HepG2 (cell line): ENCODE data around the gene ATXN1L. TPM values are rescaled to one million over a fixed set of nuclear protein-coding genes. Genes with fewer than 3 reads are reported as not detected.
A peak's percentile ranks its signal among the peaks of the same experiment; 100 is the strongest.

Source experiments
- HES4 ChIP-seq: sonication (generic); formaldehyde crosslinking; IDR thresholded peaks from 2 replicates; pipeline ENCODE4 v1.9.0; 2021; ENCODE audit warnings: mild to moderate bottlenecking, missing genetic modification reagents, borderline replicate concordance
- JUN ChIP-seq: sonication (generic); formaldehyde crosslinking; IDR thresholded peaks from 2 replicates; pipeline ENCODE4 v1.4.0; 2020; ENCODE audit warnings: mild to moderate bottlenecking, missing genetic modification reagents
- MTA1 ChIP-seq: sonication (generic); formaldehyde crosslinking; IDR thresholded peaks from 2 replicates; pipeline ENCODE4 v1.4.0; 2020; ENCODE audit warnings: missing genetic modification reagents, mild to moderate bottlenecking, borderline replicate concordance
- ZFP36 ChIP-seq: fragments of 150-350 bp; IDR thresholded peaks from 2 replicates; pipeline ENCODE4 v1.6.1; 2018; ENCODE audit warnings: borderline replicate concordance, low read length, low read depth; ENCODE audit not compliant: partially characterized antibody
- ZFP36L2 ChIP-seq: sonication (generic); formaldehyde crosslinking; IDR thresholded peaks from 2 replicates; pipeline ENCODE4 v1.4.0; 2020; ENCODE audit warnings: missing genetic modification reagents
- ZNF20 ChIP-seq: sonication (generic); formaldehyde crosslinking; IDR thresholded peaks from 2 replicates; pipeline ENCODE4 v1.4.0; 2020; ENCODE audit warnings: mild to moderate bottlenecking, moderate library complexity, missing genetic modification reagents
- ZNF207 ChIP-seq: fragments of 450-650 bp; IDR thresholded peaks from 2 replicates; pipeline ENCODE4 v1.6.1; 2016; ENCODE audit warnings: antibody characterized with exemption, borderline replicate concordance
- ZNF225 ChIP-seq: sonication (generic); formaldehyde crosslinking; IDR thresholded peaks from 2 replicates; pipeline ENCODE4 v1.4.0; 2020; ENCODE audit warnings: mild to moderate bottlenecking, missing genetic modification reagents
- ZNF230 ChIP-seq: sonication (generic); formaldehyde crosslinking; IDR thresholded peaks from 2 replicates; pipeline ENCODE4 v1.4.0; 2020; ENCODE audit warnings: mild to moderate bottlenecking, missing genetic modification reagents
- polyA plus RNA-seq, 8 experiments: library from polyadenylated mRNA; depleted of rRNA in 3 of 8; stranded (reverse) in 7 of 8; unstranded in 1 of 8; fragments of >200 nt; fragmentation: Illumina TruSeq in 4 of 8; extraction: Trizol in 4 of 8; gene quantifications; 2 replicates each; pipeline versions ENCODE4 v1.2.1 to v1.2.3, GENCODE V29; 2011 to 2016; ENCODE audit warnings: low read depth in 4 of 8, missing spikeins in 1 of 8, mixed read lengths in 1 of 8; ENCODE audit not compliant: insufficient read depth in 1 of 8
- total RNA-seq, 5 experiments: library from RNA; depleted of rRNA; stranded (reverse); fragments of >200 nt; fragmentation: Illumina TruSeq; extraction: Trizol; gene quantifications; 2 replicates each; pipeline ENCODE4 v1.2.3, GENCODE V29; 2016; ENCODE audit warnings: low read depth in 1 of 5
- TF ChIP-seq, protein P1 (sequence below): sonication (generic); formaldehyde crosslinking; IDR thresholded peaks from 2 replicates; pipeline ENCODE4 v1.4.0; 2020; ENCODE audit warnings: missing genetic modification reagents, borderline replicate concordance
- TF ChIP-seq, protein P2 (sequence below): sonication (generic); formaldehyde crosslinking; IDR thresholded peaks from 2 replicates; pipeline ENCODE4 v1.5.0; 2020; ENCODE audit warnings: mild to moderate bottlenecking, missing genetic modification reagents
- TF ChIP-seq, protein P3 (sequence below): sonication (generic); formaldehyde crosslinking; IDR thresholded peaks from 2 replicates; pipeline ENCODE4 v1.8.1; 2023; ENCODE audit warnings: mild to moderate bottlenecking, missing genetic modification reagents
- TF ChIP-seq, protein P4 (sequence below): sonication (generic); formaldehyde crosslinking; IDR thresholded peaks from 2 replicates; pipeline ENCODE4 v1.4.0; 2020; ENCODE audit warnings: mild to moderate bottlenecking, missing genetic modification reagents

Gene ATXN1L
- total and polyA plus RNA-seq, 2 of the 13 experiments (the other 11 are each of a cell fraction or from before 2014, with no cell fraction given) = 20.0 to 22.4 TPM

DNA sequence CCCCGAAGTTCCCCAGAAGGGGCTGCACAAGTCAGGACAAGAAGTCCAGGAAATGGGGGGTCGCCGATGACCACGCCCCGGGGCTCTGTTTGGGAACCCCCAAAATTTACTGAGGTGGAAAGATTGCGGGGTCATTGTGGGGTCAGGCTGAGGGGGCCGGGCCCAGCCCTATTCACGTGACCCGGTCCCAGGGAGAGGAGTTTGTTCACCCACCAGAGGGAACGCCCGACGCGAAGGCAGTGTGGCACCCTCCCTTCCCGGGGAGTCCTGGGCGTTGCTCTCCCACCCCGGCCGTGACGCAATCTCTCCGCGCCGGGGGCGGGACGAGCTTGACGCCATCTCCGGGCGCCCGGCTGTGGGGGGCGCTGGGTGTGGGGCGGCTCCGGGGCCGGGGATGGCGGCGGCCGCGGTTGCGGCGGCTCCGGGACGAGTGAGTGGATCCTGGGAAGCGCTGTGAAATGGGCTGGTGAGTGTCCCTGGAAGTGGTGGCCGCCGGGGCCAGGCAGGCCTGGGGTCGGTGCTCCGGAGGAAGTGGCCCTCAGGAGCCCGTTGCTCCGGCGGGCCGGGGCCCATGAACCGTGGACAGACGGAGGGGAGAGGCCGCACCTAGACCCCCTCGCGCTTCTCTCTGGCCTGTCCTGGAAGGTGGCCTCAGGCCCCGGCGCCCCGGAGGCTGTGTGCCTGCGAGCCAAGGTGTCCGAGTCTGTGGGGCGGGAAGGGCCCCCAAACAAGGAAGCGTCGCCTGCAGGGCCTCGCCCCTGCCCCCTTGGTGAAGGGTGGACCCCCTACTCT, at the start of gene ATXN1L (continued):
- TF ChIP-seq, protein P1, sequence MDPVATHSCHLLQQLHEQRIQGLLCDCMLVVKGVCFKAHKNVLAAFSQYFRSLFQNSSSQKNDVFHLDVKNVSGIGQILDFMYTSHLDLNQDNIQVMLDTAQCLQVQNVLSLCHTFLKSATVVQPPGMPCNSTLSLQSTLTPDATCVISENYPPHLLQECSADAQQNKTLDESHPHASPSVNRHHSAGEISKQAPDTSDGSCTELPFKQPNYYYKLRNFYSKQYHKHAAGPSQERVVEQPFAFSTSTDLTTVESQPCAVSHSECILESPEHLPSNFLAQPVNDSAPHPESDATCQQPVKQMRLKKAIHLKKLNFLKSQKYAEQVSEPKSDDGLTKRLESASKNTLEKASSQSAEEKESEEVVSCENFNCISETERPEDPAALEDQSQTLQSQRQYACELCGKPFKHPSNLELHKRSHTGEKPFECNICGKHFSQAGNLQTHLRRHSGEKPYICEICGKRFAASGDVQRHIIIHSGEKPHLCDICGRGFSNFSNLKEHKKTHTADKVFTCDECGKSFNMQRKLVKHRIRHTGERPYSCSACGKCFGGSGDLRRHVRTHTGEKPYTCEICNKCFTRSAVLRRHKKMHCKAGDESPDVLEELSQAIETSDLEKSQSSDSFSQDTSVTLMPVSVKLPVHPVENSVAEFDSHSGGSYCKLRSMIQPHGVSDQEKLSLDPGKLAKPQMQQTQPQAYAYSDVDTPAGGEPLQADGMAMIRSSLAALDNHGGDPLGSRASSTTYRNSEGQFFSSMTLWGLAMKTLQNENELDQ (CRISPR knock-in tag) = peak; percentile 72; the same call in 1 of the 2 replicates
- TF ChIP-seq, protein P2, sequence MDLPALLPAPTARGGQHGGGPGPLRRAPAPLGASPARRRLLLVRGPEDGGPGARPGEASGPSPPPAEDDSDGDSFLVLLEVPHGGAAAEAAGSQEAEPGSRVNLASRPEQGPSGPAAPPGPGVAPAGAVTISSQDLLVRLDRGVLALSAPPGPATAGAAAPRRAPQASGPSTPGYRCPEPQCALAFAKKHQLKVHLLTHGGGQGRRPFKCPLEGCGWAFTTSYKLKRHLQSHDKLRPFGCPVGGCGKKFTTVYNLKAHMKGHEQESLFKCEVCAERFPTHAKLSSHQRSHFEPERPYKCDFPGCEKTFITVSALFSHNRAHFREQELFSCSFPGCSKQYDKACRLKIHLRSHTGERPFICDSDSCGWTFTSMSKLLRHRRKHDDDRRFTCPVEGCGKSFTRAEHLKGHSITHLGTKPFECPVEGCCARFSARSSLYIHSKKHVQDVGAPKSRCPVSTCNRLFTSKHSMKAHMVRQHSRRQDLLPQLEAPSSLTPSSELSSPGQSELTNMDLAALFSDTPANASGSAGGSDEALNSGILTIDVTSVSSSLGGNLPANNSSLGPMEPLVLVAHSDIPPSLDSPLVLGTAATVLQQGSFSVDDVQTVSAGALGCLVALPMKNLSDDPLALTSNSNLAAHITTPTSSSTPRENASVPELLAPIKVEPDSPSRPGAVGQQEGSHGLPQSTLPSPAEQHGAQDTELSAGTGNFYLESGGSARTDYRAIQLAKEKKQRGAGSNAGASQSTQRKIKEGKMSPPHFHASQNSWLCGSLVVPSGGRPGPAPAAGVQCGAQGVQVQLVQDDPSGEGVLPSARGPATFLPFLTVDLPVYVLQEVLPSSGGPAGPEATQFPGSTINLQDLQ = 0 out of 2 replicates have a peak, but pooled peaks have one; percentile 16
- TF ChIP-seq HES4 (CRISPR knock-in tag) (no peak), ZNF20 (CRISPR knock-in tag) (0 out of 2 replicates have a peak, but pooled peaks have one; percentile 55), ZNF225 (CRISPR knock-in tag) (peak; percentile 8; the same call in 1 of the 2 replicates), ZNF207 (no peak), MTA1 (CRISPR knock-in tag) (peak; percentile 84; the same call in 1 of the 2 replicates), JUN (no peak), ZFP36L2 (no peak), ZNF230 (CRISPR knock-in tag) (peak; percentile 60), ZFP36 (no peak)
- TF ChIP-seq, protein P3, sequence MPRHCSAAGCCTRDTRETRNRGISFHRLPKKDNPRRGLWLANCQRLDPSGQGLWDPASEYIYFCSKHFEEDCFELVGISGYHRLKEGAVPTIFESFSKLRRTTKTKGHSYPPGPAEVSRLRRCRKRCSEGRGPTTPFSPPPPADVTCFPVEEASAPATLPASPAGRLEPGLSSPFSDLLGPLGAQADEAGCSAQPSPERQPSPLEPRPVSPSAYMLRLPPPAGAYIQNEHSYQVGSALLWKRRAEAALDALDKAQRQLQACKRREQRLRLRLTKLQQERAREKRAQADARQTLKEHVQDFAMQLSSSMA (CRISPR knock-in tag) = no peak
- TF ChIP-seq, protein P4, sequence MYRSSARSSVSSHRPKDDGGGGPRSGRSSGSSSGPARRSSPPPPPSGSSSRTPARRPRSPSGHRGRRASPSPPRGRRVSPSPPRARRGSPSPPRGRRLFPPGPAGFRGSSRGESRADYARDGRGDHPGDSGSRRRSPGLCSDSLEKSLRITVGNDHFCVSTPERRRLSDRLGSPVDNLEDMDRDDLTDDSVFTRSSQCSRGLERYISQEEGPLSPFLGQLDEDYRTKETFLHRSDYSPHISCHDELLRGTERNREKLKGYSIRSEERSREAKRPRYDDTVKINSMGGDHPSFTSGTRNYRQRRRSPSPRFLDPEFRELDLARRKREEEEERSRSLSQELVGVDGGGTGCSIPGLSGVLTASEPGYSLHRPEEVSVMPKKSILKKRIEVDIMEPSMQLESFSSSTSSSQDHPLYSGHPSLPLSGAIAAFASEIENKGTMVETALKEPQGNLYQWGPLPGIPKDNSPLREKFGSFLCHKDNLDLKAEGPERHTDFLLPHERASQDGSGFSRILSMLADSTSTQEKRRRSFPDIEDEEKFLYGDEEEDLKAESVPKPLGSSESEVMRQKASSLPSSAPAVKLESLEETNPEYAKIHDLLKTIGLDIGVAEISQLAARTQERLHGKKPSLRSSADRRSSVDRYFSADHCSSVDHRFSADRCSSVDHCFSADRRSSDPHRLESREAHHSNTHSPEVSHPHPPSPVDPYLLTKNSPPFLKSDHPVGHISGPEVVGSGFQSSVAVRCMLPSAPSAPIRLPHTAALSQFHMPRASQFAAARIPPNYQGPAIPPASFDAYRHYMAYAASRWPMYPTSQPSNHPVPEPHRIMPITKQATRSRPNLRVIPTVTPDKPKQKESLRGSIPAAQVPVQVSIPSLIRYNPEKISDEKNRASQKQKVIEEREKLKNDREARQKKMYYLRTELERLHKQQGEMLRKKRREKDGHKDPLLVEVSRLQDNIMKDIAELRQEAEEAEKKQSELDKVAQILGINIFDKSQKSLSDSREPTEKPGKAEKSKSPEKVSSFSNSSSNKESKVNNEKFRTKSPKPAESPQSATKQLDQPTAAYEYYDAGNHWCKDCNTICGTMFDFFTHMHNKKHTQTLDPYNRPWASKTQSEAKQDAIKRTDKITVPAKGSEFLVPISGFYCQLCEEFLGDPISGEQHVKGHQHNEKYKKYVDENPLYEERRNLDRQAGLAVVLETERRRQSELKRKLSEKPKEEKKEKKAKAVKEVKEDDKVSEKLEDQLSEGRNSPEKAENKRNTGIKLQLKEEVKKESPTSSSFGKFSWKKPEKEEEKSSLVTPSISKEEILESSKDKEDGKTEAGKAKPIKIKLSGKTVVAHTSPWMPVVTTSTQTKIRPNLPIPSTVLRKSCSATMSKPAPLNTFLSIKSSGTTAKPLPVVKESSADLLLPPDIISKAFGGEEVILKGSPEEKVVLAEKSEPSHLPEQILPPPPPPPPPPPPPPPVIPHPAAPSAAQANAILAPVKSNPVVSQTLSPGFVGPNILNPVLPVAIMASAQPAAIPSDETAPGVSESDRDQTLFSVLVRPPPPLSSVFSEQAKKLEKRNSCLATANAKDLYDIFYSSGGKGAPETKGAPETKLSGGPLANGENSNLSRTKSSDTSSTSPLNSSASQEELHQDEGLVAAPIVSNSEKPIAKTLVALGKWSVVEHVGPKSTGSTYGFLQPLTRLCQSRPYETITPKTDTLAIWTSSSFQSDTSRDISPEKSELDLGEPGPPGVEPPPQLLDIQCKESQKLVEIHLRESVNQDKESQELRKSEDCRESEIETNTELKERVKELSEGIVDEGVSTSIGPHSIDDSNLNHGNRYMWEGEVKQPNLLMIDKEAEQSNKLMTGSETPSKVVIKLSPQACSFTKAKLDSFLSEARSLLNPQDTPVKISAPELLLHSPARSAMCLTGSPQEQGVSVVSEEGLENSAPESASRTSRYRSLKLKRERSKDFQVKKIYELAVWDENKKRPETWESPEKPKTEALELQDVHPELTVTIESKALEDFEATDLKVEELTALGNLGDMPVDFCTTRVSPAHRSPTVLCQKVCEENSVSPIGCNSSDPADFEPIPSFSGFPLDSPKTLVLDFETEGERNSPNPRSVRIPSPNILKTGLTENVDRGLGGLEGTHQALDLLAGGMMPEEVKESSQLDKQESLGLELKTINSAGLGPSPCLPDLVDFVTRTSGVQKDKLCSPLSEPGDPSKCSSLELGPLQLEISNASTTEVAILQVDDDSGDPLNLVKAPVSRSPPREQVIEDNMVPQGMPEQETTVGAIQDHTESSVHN (CRISPR knock-in tag) = 0 out of 2 replicates have a peak, but pooled peaks have one; percentile 79
